DND-41 (cell line): ENCODE data around the gene RNF149.

Source experiments
- ATAC-seq: fragments of 200-7000 bp; cut with Tn5 transposase; 3 replicates; pipeline ENCODE4 v1.9.1; 2021; ENCODE audit warnings: low read depth; ENCODE audit not compliant: insufficient read depth
- DNase-seq: peaks from one replicate; pipeline ENCODE4 v3.0.0-alpha.2; 2020
- H2AFZ ChIP-seq: 2 replicates; pipeline ENCODE4 v1.6.0; 2012; ENCODE audit warnings: low read depth, low read length
- H3K27ac ChIP-seq: 2 replicates; pipeline ENCODE4 v1.5.1; 2012; ENCODE audit warnings: low read length, inconsistent platforms
- H3K27me3 ChIP-seq: fragments of 200-600 bp; sonication (generic); 2 replicates; pipeline ENCODE4 v1.6.0; 2012; ENCODE audit warnings: low read length, mild to moderate bottlenecking, inconsistent platforms; ENCODE audit not compliant: insufficient read depth, poor library complexity
- H3K36me3 ChIP-seq: 2 replicates; pipeline ENCODE4 v1.5.1; 2012; ENCODE audit warnings: low read length, inconsistent platforms; ENCODE audit not compliant: insufficient read depth
- H3K4me1 ChIP-seq: 2 replicates; pipeline ENCODE4 v1.5.1; 2012; ENCODE audit warnings: mild to moderate bottlenecking, low read length; ENCODE audit not compliant: insufficient read depth
- H3K4me2 ChIP-seq: 2 replicates; pipeline ENCODE4 v1.6.0; 2012; ENCODE audit warnings: mild to moderate bottlenecking, moderate library complexity, low read length, inconsistent platforms; ENCODE audit not compliant: insufficient read depth
- H3K4me3 ChIP-seq, 2 experiments: fragments of 200-600 bp in 1 of 2; shearing (Covaris generic) in 1 of 2; 2 replicates each; pipeline ENCODE4 v1.5.1; 2012 to 2016; ENCODE audit warnings: inconsistent platforms in 2 of 2, low read length in 2 of 2, mild to moderate bottlenecking in 2 of 2, low read depth in 1 of 2, moderate library complexity in 1 of 2
- H3K79me2 ChIP-seq: 2 replicates; pipeline ENCODE4 v1.6.0; 2012; ENCODE audit warnings: low read length, inconsistent platforms; ENCODE audit not compliant: insufficient read depth
- H3K9ac ChIP-seq: 2 replicates; pipeline ENCODE4 v1.6.0; 2012; ENCODE audit warnings: low read depth, mild to moderate bottlenecking, inconsistent platforms, low read length, moderate library complexity
- H3K9me3 ChIP-seq: 2 replicates; pipeline ENCODE4 v1.5.1; 2012; ENCODE audit warnings: low read length, moderate library complexity, mild to moderate bottlenecking, inconsistent platforms; ENCODE audit not compliant: insufficient read depth, severe bottlenecking
- H4K20me1 ChIP-seq: 2 replicates; pipeline ENCODE4 v1.6.0; 2012; ENCODE audit warnings: low read length; ENCODE audit not compliant: insufficient read depth
- CTCF ChIP-seq: IDR thresholded peaks from 2 replicates; pipeline ENCODE4 v1.5.1; 2012; ENCODE audit warnings: borderline replicate concordance, low read length, moderate library complexity, mild to moderate bottlenecking; ENCODE audit not compliant: poor library complexity, severe bottlenecking; ENCODE audit errors: extremely low read depth
- EZH2 ChIP-seq: IDR thresholded peaks from 3 replicates; pipeline ENCODE4 v1.6.1; 2012; ENCODE audit warnings: borderline replicate concordance, low read depth, mild to moderate bottlenecking, moderate library complexity, low read length, inconsistent platforms; ENCODE audit not compliant: severe bottlenecking

Gene RNF149

GRCh38 chr2:101311696-101312017 is 3.2 kb upstream of the RNF149 start:
- TF ChIP-seq EZH2 (no peak), CTCF (no peak)
- Histone ChIP-seq H3K4me2 (peak overlapping the region; percentile 35), H3K9ac (no peak overlapping the region), H3K27ac (peak overlapping the region; percentile 57), H3K27me3 (no peaks in the 10 kb centered on the region), H4K20me1 (peaks cover 11% of the 10 kb centered on the region), H2AFZ (no peak overlapping the region; the same call in 1 of the 2 replicates), H3K4me3 (no peak overlapping the region), H3K36me3 (peaks cover 5% of the 10 kb centered on the region; the same call in 1 of the 2 replicates), H3K9me3 (no peaks in the 10 kb centered on the region), H3K79me2 (peaks cover 22% of the 10 kb centered on the region), H3K4me1 (peaks cover 52% of the 10 kb centered on the region)
- peak; percentile 23 for ATAC-seq
- peak; percentile 47 for DNase-seq

- peak; percentile 33 for DNase-seq
- no peaks in the 10 kb centered on the region for H3K9me3 ChIP-seq
- no peak overlapping the region for H3K4me3 ChIP-seq
- H4K20me1 ChIP-seq = peaks cover 17% of the 10 kb centered on the region
- no peaks in the 10 kb centered on the region for H3K27me3 ChIP-seq
- peak overlapping the region; percentile 57 for H3K27ac ChIP-seq
- H3K4me2 ChIP-seq = peak overlapping the region; percentile 35
- peaks cover 10% of the 10 kb centered on the region; the same call in 1 of the 2 replicates for H3K36me3 ChIP-seq
- H2AFZ ChIP-seq = no peak overlapping the region; the same call in 1 of the 2 replicates
- peaks cover 58% of the 10 kb centered on the region for H3K4me1 ChIP-seq
- no peak for TF ChIP-seq EZH2
- no peak for TF ChIP-seq CTCF
- H3K9ac ChIP-seq = peak overlapping the region; percentile 2; the same call in 1 of the 2 replicates
- peak; percentile 33 for ATAC-seq
- H3K79me2 ChIP-seq = peaks cover 28% of the 10 kb centered on the region
Measured at GRCh38 chr2:101310834-101311695, 2.6 kb upstream of the RNF149 start.

DNA sequence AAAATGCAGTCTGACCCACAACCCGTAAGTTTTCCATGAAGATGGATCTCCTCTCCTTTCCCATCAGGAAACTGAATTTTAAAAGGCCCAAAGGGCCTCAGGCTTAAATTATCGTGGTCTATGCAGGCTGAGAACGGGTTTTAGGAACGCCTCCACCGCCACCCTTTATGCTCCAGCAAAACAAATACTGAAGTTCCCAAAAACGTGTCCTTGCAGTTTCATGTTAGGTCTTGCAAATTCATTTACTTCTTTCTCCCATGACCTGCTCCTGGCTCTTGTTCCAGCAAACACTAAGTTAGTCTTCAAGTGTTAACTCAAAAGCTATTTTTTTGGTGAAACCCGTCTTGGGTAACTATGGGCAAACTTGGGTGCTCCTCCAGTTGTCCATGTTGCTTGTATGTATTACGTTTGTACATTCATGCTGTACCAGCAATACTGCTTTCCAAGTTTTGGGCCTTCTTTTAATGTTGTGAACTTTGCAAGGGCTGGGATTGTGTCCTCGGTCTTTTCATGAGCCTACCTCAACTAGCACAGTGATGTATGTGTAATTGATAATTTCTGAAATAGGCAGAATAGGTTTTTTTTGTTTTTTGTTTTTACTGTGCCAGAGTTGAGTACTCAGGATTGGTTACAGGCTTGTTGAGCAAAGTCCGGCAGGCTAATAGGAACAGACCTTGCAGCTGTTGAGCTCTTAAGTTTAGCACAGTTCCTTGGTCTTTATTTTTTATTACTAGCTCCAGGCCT is 1.8 kb upstream of the RNF149 start:
- TF ChIP-seq CTCF (no peak), EZH2 (no peak)
- ATAC-seq (no peak), DNase-seq (no peak)
- no peak overlapping the region; the same call in 1 of the 2 replicates for H2AFZ ChIP-seq
- H3K36me3 ChIP-seq = peaks cover 13% of the 10 kb centered on the region; the same call in 1 of the 2 replicates
- no peaks in the 10 kb centered on the region for H3K27me3 ChIP-seq
- no peak overlapping the region for H3K9ac ChIP-seq
- H4K20me1 ChIP-seq = peaks cover 24% of the 10 kb centered on the region
- H3K79me2 ChIP-seq = peaks cover 36% of the 10 kb centered on the region
- no peaks in the 10 kb centered on the region for H3K9me3 ChIP-seq
- no peak overlapping the region for H3K4me3 ChIP-seq
- 0 out of 2 replicates have a peak overlapping the region, but pooled peaks have one; percentile 1 for H3K27ac ChIP-seq
- H3K4me2 ChIP-seq = no peak overlapping the region
- peaks cover 66% of the 10 kb centered on the region for H3K4me1 ChIP-seq
